Nephron (organoid): Measurements from ENCODE around the gene ARMC2.

Experiments used
- H3K27ac Mint-ChIP-seq, 3 experiments: 2 replicates each; pipeline ENCODE4 v1.8.0; 2020; ENCODE audit warnings: mixed read lengths in 3 of 3, mild to moderate bottlenecking in 2 of 3, moderate library complexity in 1 of 3
- H3K27me3 Mint-ChIP-seq: 2 replicates; pipeline ENCODE4 v1.8.0; 2021; ENCODE audit warnings: low read depth, mild to moderate bottlenecking, moderate library complexity, mixed read lengths
- H3K36me3 Mint-ChIP-seq: 2 replicates; pipeline ENCODE4 v1.8.0; 2020; ENCODE audit warnings: low read depth, mixed read lengths
- H3K4me1 Mint-ChIP-seq: 2 replicates; pipeline ENCODE4 v1.8.0; 2020; ENCODE audit warnings: mixed read lengths
- H3K4me3 Mint-ChIP-seq, 3 experiments: 2 replicates each; pipeline ENCODE4 v1.8.0; 2020; ENCODE audit warnings: mild to moderate bottlenecking in 3 of 3, mixed read lengths in 3 of 3, moderate library complexity in 2 of 3
- H3K9me3 Mint-ChIP-seq: 2 replicates; pipeline ENCODE4 v1.8.0; 2020; ENCODE audit warnings: mixed read lengths
- TF ChIP-seq, protein P1 (sequence below), 3 experiments: fragments of 200-600 bp; sonication (generic); IDR thresholded peaks; one replicate each; pipeline ENCODE4 v1.5.0; 2021; ENCODE audit warnings: antibody characterized with exemption in 3 of 3; ENCODE audit not compliant: unreplicated experiment in 3 of 3

ARMC2 gene

GRCh38 chr6:108955329-108955949 is 107.2 kb downstream of the ARMC2 start:
- no peak overlapping the region for H3K4me3 Mint-ChIP-seq
- peaks cover 3% of the 10 kb centered on the region for H3K4me1 Mint-ChIP-seq

DNA sequence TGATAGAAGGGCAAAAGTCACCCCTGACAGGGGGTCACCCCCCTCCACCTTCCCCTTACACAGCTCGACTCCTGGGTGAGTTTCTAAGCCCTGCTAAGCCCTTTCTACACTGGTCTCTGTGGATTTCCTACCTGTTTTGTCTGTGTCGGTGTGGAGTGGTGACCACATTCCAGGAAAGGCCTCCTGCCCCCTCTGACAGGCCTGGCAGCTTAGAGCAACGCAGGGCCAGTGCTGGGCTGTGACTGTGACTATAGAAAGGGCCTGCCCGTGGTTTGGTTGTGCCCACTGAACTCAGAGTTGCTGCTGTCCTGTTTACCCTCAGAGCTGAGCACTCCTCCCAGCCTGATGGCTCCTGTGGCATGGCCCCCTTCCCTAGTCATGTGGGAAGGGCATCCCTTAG is 109.0 kb downstream of the ARMC2 start:
- no peaks in the 10 kb centered on the region for H3K27me3 Mint-ChIP-seq
- H3K36me3 Mint-ChIP-seq = no peaks in the 10 kb centered on the region
- no peak overlapping the region for H3K4me3 Mint-ChIP-seq
- no peaks in the 10 kb centered on the region for H3K4me1 Mint-ChIP-seq
- H3K27ac Mint-ChIP-seq = no peak overlapping the region
- TF ChIP-seq, protein P1, sequence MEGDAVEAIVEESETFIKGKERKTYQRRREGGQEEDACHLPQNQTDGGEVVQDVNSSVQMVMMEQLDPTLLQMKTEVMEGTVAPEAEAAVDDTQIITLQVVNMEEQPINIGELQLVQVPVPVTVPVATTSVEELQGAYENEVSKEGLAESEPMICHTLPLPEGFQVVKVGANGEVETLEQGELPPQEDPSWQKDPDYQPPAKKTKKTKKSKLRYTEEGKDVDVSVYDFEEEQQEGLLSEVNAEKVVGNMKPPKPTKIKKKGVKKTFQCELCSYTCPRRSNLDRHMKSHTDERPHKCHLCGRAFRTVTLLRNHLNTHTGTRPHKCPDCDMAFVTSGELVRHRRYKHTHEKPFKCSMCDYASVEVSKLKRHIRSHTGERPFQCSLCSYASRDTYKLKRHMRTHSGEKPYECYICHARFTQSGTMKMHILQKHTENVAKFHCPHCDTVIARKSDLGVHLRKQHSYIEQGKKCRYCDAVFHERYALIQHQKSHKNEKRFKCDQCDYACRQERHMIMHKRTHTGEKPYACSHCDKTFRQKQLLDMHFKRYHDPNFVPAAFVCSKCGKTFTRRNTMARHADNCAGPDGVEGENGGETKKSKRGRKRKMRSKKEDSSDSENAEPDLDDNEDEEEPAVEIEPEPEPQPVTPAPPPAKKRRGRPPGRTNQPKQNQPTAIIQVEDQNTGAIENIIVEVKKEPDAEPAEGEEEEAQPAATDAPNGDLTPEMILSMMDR (IDR thresholded peaks at IDR 0.05; ENCODE audit: unreplicated experiment in 3 of 3) = no peak
- no peaks in the 10 kb centered on the region for H3K9me3 Mint-ChIP-seq

More at GRCh38 chr6:108955329-108955949, 107.2 kb downstream of the ARMC2 start:
- no peak overlapping the region for H3K27ac Mint-ChIP-seq
- H3K27me3 Mint-ChIP-seq = no peaks in the 10 kb centered on the region
- TF ChIP-seq, protein P1 (IDR thresholded peaks at IDR 0.05; ENCODE audit: unreplicated experiment in 3 of 3) = no peak
- H3K9me3 Mint-ChIP-seq = no peaks in the 10 kb centered on the region
- no peaks in the 10 kb centered on the region for H3K36me3 Mint-ChIP-seq

- no peak overlapping the region for H3K4me3 Mint-ChIP-seq
- H3K27ac Mint-ChIP-seq = no peak overlapping the region
- H3K4me1 Mint-ChIP-seq = no peaks in the 10 kb centered on the region
- no peaks in the 10 kb centered on the region for H3K9me3 Mint-ChIP-seq
- H3K36me3 Mint-ChIP-seq = no peaks in the 10 kb centered on the region
- TF ChIP-seq, protein P1 (IDR thresholded peaks at IDR 0.05; ENCODE audit: unreplicated experiment in 3 of 3) = no peak
- H3K27me3 Mint-ChIP-seq = no peaks in the 10 kb centered on the region
These were observed 110.9 kb downstream of the ARMC2 start for GRCh38 chr6:108958900-108959770.

- TF ChIP-seq, protein P1 (IDR thresholded peaks at IDR 0.05; ENCODE audit: unreplicated experiment in 3 of 3) = no peak
- H3K27ac Mint-ChIP-seq = no peak overlapping the region
- H3K27me3 Mint-ChIP-seq = no peaks in the 10 kb centered on the region
- H3K4me1 Mint-ChIP-seq = no peaks in the 10 kb centered on the region
- H3K4me3 Mint-ChIP-seq = no peak overlapping the region
- H3K36me3 Mint-ChIP-seq = no peaks in the 10 kb centered on the region
- H3K9me3 Mint-ChIP-seq = no peaks in the 10 kb centered on the region
These were observed 111.9 kb downstream of the ARMC2 start for GRCh38 chr6:108959972-108960582.

DNA sequence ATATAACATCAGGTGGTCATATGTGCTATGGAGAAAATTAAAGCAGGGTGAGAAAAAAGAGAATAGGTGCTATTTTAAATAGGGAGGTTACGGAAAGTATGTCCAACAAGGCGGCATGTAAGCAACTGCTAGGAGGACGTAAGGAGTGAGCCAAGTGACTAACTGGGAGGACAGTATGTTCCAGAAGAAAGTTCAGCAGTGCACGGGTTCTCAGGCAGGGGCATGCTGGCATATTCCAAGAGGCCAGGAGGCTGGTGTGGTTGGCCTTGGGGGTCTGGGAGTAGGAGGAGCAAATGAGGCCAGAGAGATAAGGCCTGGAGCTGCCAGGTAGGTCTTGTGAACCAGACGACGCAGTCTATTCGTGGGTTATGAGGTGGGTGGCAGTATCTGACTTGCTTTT is 112.4 kb downstream of the ARMC2 start:
- Mint-ChIP-seq H3K27me3 (no peaks in the 10 kb centered on the region), H3K4me1 (no peaks in the 10 kb centered on the region), H3K36me3 (no peaks in the 10 kb centered on the region), H3K9me3 (no peaks in the 10 kb centered on the region), H3K4me3 (no peak overlapping the region), H3K27ac (no peak overlapping the region)
- TF ChIP-seq, protein P1 (IDR thresholded peaks at IDR 0.05; ENCODE audit: unreplicated experiment in 3 of 3) = no peak
